NCI-H345 treated with DMSO at 0.1 percent for 48 hours (cell line): ENCODE data around the gene CTNNA1.
"Not testable (repeated sequence)": the region's sequence is repeated elsewhere in the genome, so short reads cannot be mapped to it uniquely, and the experiment has no call there.

ENCODE experiments used
- DNase-seq: peaks from one replicate; lab custom pipeline; 2025; ENCODE audit not compliant: unreplicated experiment; lab: John Stamatoyannopoulos, UW

CTNNA1 gene, protein sequence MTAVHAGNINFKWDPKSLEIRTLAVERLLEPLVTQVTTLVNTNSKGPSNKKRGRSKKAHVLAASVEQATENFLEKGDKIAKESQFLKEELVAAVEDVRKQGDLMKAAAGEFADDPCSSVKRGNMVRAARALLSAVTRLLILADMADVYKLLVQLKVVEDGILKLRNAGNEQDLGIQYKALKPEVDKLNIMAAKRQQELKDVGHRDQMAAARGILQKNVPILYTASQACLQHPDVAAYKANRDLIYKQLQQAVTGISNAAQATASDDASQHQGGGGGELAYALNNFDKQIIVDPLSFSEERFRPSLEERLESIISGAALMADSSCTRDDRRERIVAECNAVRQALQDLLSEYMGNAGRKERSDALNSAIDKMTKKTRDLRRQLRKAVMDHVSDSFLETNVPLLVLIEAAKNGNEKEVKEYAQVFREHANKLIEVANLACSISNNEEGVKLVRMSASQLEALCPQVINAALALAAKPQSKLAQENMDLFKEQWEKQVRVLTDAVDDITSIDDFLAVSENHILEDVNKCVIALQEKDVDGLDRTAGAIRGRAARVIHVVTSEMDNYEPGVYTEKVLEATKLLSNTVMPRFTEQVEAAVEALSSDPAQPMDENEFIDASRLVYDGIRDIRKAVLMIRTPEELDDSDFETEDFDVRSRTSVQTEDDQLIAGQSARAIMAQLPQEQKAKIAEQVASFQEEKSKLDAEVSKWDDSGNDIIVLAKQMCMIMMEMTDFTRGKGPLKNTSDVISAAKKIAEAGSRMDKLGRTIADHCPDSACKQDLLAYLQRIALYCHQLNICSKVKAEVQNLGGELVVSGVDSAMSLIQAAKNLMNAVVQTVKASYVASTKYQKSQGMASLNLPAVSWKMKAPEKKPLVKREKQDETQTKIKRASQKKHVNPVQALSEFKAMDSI

DNA sequence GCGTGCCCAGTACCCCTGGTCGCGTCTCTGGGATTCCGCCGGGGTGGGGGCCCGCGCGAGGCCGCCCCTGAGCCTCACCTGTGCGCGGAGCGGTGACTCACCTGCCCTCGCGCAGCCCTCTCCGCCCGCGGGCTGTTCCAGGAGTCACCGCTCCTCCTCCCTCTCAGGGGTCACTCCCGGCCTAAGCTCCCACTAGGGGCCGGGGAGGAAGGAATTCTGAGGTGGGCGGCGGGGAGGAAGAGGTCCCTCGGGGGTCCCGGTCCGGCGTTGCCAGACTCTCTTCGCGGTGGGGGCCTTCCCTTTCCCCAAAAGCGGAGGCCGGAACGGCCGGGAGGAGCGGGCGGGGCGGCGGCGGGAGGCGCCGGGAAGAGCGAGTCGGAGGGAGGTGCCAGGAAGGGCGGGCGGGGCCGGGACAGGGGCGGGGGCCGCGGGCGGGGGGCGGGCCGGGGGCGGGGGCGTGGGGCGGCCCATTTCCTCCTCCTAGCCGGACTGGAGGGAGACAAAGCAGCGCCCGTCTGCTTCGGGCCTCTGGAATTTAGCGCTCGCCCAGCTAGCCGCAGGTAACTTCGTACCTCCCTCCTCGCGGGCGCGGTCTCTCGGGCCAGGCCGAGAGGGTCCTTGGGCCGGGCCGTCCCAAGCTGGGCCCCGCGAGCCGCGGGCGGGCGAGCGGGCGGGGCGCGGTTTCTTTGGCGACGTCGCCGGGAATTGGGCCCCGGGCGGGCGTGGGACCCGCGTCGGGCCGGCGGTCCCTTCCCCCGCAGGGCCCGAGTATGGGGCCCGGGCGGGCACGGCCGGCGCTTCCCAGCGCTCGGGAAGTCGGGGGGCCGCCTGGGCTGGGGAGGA is at the start of gene CTNNA1:
Gene CTNNA1 (plus strand): TSS at position 475 of the 843 bp plus-strand sequence. CDS start 28,500 bp downstream, outside the sequence.
- peak; percentile 73 for DNase-seq

DNA sequence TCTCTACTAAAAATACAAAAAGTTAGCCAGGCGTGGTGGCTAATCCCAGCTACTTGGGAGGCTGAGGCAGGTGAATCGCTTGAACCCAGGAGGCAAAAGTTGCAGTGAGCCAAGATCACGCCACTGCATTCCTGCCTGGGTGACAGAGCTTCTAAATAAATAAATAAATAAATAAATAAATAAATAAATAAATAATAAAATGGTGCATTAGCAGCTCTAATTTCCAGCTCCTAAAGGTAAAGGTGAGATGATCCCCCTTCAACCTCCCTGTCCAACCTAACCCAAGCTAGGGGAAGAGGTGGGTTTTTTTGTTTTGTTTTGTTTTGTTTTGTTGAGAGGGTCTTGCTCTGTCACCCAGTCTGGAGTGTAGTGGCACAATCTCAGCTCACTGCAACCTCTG is 49.4 kb upstream of the CTNNA1 start:
- DNase-seq: not testable (repeated sequence)

- no peak for DNase-seq
Observed at GRCh38 chr5:138705007-138705406, 48.2 kb upstream of the CTNNA1 start.

GRCh38 chr5:138705567-138705966 is 47.7 kb upstream of the CTNNA1 start:
- DNase-seq: no peak

- no peak for DNase-seq
Observed at GRCh38 chr5:138706655-138707480, 46.4 kb upstream of the CTNNA1 start.

DNA sequence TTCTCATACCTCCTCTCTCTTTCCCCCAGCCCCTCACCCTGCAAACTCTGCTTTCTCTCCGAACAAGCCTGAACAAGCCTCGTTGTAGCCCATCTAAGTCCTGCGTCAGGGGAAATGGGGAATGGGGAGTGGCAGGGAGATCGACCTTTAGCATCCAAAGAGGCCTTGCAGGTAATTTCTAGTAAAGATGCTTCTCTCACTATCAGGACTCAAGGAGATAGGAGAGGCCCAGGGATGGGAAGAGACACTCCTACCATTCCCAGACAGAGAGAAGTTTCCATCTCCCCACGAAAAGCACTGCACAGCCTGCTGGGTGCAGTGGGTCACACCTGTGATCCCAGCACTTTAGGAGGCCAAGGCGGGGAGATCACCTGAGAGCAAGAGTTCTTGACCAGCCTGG is 44.4 kb upstream of the CTNNA1 start:
- DNase-seq: no peak

- DNase-seq: no peak
Observed at GRCh38 chr5:138709202-138709601, 44.0 kb upstream of the CTNNA1 start.

DNA sequence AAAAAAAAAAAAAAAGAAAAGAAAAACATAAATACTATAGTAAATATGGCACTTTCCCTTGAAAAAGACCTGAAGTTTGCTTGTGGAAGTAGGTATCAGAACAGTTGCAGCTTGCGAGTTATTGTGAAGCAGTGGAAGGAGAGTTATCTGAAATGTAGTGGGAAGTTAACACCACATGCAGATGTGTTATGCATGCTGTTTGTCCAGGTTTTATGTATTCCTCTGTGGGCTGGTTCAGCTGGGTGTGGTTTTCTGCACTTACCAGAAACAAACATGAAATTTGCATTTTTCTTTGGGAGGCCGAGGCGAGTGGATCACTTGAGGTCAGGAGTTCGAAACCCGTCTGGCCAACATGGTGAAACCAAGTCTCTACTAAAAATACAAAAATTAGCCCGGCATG is 42.1 kb upstream of the CTNNA1 start:
- no peak for DNase-seq

DNA sequence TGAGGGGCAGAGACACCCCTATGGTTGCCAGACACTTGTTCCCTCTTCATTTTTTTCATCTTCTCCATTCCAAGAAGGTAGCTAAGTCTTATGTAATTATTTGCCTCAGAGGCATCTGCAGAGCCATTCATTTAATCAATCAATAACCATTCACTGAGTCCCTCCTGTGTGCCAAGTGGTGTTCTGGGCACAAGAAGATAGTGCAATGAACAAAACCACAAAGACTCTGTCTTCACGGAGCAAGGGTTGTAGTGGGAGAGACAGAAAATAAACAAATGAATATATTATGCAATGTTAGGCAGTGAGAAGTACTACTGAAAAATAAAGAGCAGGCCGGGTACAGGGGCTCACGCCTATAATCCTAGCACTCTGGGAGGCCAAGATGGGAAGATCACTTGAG is 41.4 kb upstream of the CTNNA1 start:
- no peak for DNase-seq

- DNase-seq: no peak
Observed at GRCh38 chr5:138712324-138712723, 40.9 kb upstream of the CTNNA1 start.

- DNase-seq: no peak
Observed at GRCh38 chr5:138712791-138713190, 40.4 kb upstream of the CTNNA1 start.

GRCh38 chr5:138713247-138713646 is 40.0 kb upstream of the CTNNA1 start:
- no peak for DNase-seq

DNA sequence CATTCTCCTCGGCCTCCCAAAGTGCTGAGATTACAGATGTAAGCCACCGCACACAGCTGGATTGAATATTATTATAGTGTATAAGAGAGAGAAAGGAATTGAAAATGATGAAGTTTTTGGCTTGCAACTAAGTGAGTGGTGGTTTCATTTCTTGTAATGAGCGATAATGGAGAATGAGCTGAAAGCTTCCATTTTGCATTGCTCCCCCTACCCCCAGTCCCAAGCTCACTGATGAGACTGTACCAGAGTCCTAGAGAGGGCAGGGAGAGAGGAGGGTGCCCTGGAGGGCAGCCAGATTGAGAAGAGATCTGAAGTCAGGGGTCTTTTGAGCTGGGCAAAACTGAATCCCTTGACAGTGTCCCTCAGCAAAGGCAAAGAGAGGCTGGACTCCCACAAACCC is 38.5 kb upstream of the CTNNA1 start:
- DNase-seq: no peak

DNA sequence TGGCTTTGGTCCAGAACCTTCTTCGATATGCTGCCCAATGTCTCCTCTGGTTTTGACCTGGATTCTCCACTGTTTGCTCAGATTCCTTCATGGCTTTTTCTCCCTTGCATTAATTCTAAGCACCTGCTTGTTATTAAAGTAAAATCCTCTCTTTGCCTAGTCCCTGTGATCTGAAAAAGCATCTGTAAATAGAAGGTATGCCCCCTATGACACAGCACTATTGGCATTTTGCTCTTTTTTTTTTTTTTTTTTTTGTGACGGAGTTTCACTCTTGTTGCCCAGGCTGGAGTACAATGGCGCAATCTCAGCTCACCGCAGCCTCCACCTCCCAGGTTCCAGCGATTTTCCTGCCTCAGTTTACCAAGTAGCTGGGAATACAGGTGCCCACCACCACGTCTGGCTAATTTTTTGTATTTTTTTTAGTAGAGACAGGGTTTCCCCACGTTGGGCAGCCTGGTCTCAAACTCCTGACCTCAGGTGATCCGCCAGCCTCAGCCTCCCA is 37.2 kb upstream of the CTNNA1 start:
- not testable (repeated sequence) for DNase-seq

DNA sequence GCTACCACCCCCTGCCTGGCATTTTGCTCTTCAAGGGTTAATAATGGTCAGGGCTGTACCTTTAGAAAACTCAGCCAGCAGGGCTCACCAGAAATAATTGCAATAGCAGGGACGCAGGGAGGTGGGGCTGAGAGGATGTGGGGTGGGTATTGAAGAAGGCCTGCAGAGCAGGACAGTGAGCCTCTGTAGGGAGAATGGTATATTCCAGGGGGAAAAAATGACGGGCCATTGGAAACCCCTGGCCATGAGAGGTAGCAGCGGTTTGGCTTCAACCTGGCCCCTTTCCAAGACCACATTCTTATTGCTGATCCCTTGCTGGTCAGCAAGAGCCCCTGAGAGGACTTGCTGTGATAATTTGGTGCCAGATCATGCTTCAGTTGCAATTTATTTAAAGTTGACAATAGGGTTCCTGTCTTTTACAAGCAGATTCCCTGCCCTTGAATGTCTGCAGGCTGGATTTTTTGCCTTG is 36.7 kb upstream of the CTNNA1 start:
- peak; percentile 98 for DNase-seq

- no peak for DNase-seq
Observed at GRCh38 chr5:138717399-138717798, 35.8 kb upstream of the CTNNA1 start.

- no peak for DNase-seq
Observed at GRCh38 chr5:138719811-138720210, 33.4 kb upstream of the CTNNA1 start.

GRCh38 chr5:138720840-138721239 is 32.4 kb upstream of the CTNNA1 start:
- DNase-seq: peak; percentile 46

GRCh38 chr5:138721979-138722378 is 31.2 kb upstream of the CTNNA1 start:
- no peak for DNase-seq
